ENCODE results near the gene DNAJB14. TPM values are rescaled to one million over a fixed set of nuclear protein-coding genes. Genes with fewer than 3 reads are reported as not detected.
A peak's percentile ranks its signal among the peaks of the same experiment; 100 is the strongest.

The DNAJB14 gene
- total and polyA plus RNA-seq, 2 experiments from 2014 or later, result 30.4 to 44.7 TPM

GRCh38 chr4:99859618-99860017 lies 86.8 kb downstream of the DNAJB14 start:
- in situ Hi-C loops (cut with MboI), result no loop called here
- DNase-seq, result no peak
- H3K9ac ChIP-seq, result no peak overlapping the region
- H3K9me2 ChIP-seq (ENCODE audit: insufficient read depth), result no peaks in the 10 kb centered on the region
- H4K20me1 ChIP-seq (ENCODE audit: insufficient read depth), result no peaks in the 10 kb centered on the region
- H2AFZ ChIP-seq, result no peak overlapping the region
- no peaks in the 10 kb centered on the region for H3K79me2 ChIP-seq (ENCODE audit: insufficient read depth)
- no peak overlapping the region for H3K4me2 ChIP-seq (ENCODE audit: unreplicated experiment)
- H3F3A ChIP-seq (ENCODE audit: insufficient read depth), result no peaks in the 10 kb centered on the region
- TF ChIP-seq EZH2phosphoT487 (IDR thresholded peaks at IDR 0.05; ENCODE audit: insufficient read depth, low read depth) (no peak), EZH2 (IDR thresholded peaks at IDR 0.05; ENCODE audit: insufficient read depth, poor library complexity, severe bottlenecking) (no peak)
- no peaks in the 10 kb centered on the region for H3K36me3 ChIP-seq (ENCODE audit: low read depth)
- WGBS, 2 experiments (ENCODE audit: low coverage in 1 of 2, low lambda C conversion rate in 2 of 2, missing lambda C conversion rate in 2 of 2), result 53 to 55% methylated on average over 2 of the region's 2 CpGs
- no peak overlapping the region for H3K27ac ChIP-seq
- H3K9me3 ChIP-seq (ENCODE audit: low read depth), result no peaks in the 10 kb centered on the region
- no peaks in the 10 kb centered on the region for H3K4me1 ChIP-seq (ENCODE audit: insufficient read depth)
- H3K27me3 ChIP-seq (replicated peaks; ENCODE audit: insufficient read depth), result 0 out of 2 replicates have a peak, but pooled peaks cover 9% of the 10 kb centered on the region
- H3K4me3 ChIP-seq, result no peak overlapping the region

GRCh38 chr4:99857307-99857706 lies 89.1 kb downstream of the DNAJB14 start:
- Histone ChIP-seq H3K36me3 (ENCODE audit: low read depth) (no peaks in the 10 kb centered on the region), H3K9ac (no peak overlapping the region), H3K4me3 (no peak overlapping the region), H3K4me1 (ENCODE audit: insufficient read depth) (no peaks in the 10 kb centered on the region), H2AFZ (no peak overlapping the region), H3K9me2 (ENCODE audit: insufficient read depth) (no peaks in the 10 kb centered on the region), H4K20me1 (ENCODE audit: insufficient read depth) (no peaks in the 10 kb centered on the region), H3K79me2 (ENCODE audit: insufficient read depth) (no peaks in the 10 kb centered on the region), H3K27ac (no peak overlapping the region), H3K4me2 (ENCODE audit: unreplicated experiment) (no peak overlapping the region), H3F3A (ENCODE audit: insufficient read depth) (no peaks in the 10 kb centered on the region), H3K9me3 (ENCODE audit: low read depth) (no peaks in the 10 kb centered on the region), H3K27me3 (replicated peaks; ENCODE audit: insufficient read depth) (0 out of 2 replicates have a peak, but pooled peaks cover 9% of the 10 kb centered on the region)
- in situ Hi-C loops (cut with MboI), result no loop called here
- TF ChIP-seq EZH2 (IDR thresholded peaks at IDR 0.05; ENCODE audit: insufficient read depth, poor library complexity, severe bottlenecking) (no peak), EZH2phosphoT487 (IDR thresholded peaks at IDR 0.05; ENCODE audit: insufficient read depth, low read depth) (no peak)
- DNase-seq, result no peak
- WGBS, 2 experiments (ENCODE audit: low coverage in 1 of 2, low lambda C conversion rate in 2 of 2, missing lambda C conversion rate in 2 of 2), result 19 to 25% methylated on average over 3 of the region's 3 CpGs

- Histone ChIP-seq H3F3A (ENCODE audit: insufficient read depth) (no peaks in the 10 kb centered on the region), H2AFZ (no peak overlapping the region), H4K20me1 (ENCODE audit: insufficient read depth) (no peaks in the 10 kb centered on the region), H3K27ac (no peak overlapping the region), H3K27me3 (replicated peaks; ENCODE audit: insufficient read depth) (0 out of 2 replicates have a peak, but pooled peaks cover 9% of the 10 kb centered on the region), H3K36me3 (ENCODE audit: low read depth) (no peaks in the 10 kb centered on the region), H3K9me3 (ENCODE audit: low read depth) (no peaks in the 10 kb centered on the region), H3K4me2 (ENCODE audit: unreplicated experiment) (no peak overlapping the region), H3K4me3 (no peak overlapping the region), H3K9ac (no peak overlapping the region), H3K4me1 (ENCODE audit: insufficient read depth) (no peaks in the 10 kb centered on the region), H3K9me2 (ENCODE audit: insufficient read depth) (no peaks in the 10 kb centered on the region), H3K79me2 (ENCODE audit: insufficient read depth) (no peaks in the 10 kb centered on the region)
- TF ChIP-seq EZH2 (IDR thresholded peaks at IDR 0.05; ENCODE audit: insufficient read depth, poor library complexity, severe bottlenecking) (no peak), EZH2phosphoT487 (IDR thresholded peaks at IDR 0.05; ENCODE audit: insufficient read depth, low read depth) (no peak)
- in situ Hi-C loops (cut with MboI), result no loop called here
- DNase-seq, result peak; percentile 73
- 33 to 42% methylated on average over 1 of the region's 1 CpG for WGBS, 2 experiments (ENCODE audit: low coverage in 1 of 2, low lambda C conversion rate in 2 of 2, missing lambda C conversion rate in 2 of 2)
These were observed 90.3 kb downstream of the DNAJB14 start for GRCh38 chr4:99856166-99856565.

GRCh38 chr4:99855678-99856077 lies 90.7 kb downstream of the DNAJB14 start:
- no peak overlapping the region for H3K4me3 ChIP-seq
- no peak overlapping the region for H2AFZ ChIP-seq
- H3K9me2 ChIP-seq (ENCODE audit: insufficient read depth), result no peaks in the 10 kb centered on the region
- WGBS, 2 experiments (ENCODE audit: low coverage in 1 of 2, low lambda C conversion rate in 2 of 2, missing lambda C conversion rate in 2 of 2), result 79 to 81% methylated on average over 1 of the region's 1 CpG
- no peaks in the 10 kb centered on the region for H3F3A ChIP-seq (ENCODE audit: insufficient read depth)
- H3K9me3 ChIP-seq (ENCODE audit: low read depth), result no peaks in the 10 kb centered on the region
- no peak for DNase-seq
- no peak for TF ChIP-seq EZH2 (IDR thresholded peaks at IDR 0.05; ENCODE audit: insufficient read depth, poor library complexity, severe bottlenecking)
- TF ChIP-seq EZH2phosphoT487 (IDR thresholded peaks at IDR 0.05; ENCODE audit: insufficient read depth, low read depth), result no peak
- no peaks in the 10 kb centered on the region for H3K4me1 ChIP-seq (ENCODE audit: insufficient read depth)
- H3K79me2 ChIP-seq (ENCODE audit: insufficient read depth), result no peaks in the 10 kb centered on the region
- 0 out of 2 replicates have a peak, but pooled peaks cover 9% of the 10 kb centered on the region for H3K27me3 ChIP-seq (replicated peaks; ENCODE audit: insufficient read depth)
- no peaks in the 10 kb centered on the region for H3K36me3 ChIP-seq (ENCODE audit: low read depth)
- no peak overlapping the region for H3K4me2 ChIP-seq (ENCODE audit: unreplicated experiment)
- H4K20me1 ChIP-seq (ENCODE audit: insufficient read depth), result no peaks in the 10 kb centered on the region
- in situ Hi-C loops (cut with MboI), result no loop called here
- H3K9ac ChIP-seq, result no peak overlapping the region
- no peak overlapping the region for H3K27ac ChIP-seq

- Histone ChIP-seq H3K4me1 (ENCODE audit: insufficient read depth) (no peaks in the 10 kb centered on the region), H3K79me2 (ENCODE audit: insufficient read depth) (no peaks in the 10 kb centered on the region), H3K9ac (no peak overlapping the region), H4K20me1 (ENCODE audit: insufficient read depth) (no peaks in the 10 kb centered on the region), H3K36me3 (ENCODE audit: low read depth) (no peaks in the 10 kb centered on the region), H3K9me2 (ENCODE audit: insufficient read depth) (no peaks in the 10 kb centered on the region), H3K4me3 (no peak overlapping the region), H2AFZ (no peak overlapping the region), H3F3A (ENCODE audit: insufficient read depth) (no peaks in the 10 kb centered on the region), H3K27ac (no peak overlapping the region), H3K9me3 (ENCODE audit: low read depth) (no peaks in the 10 kb centered on the region), H3K4me2 (ENCODE audit: unreplicated experiment) (no peak overlapping the region), H3K27me3 (replicated peaks; ENCODE audit: insufficient read depth) (no peaks in the 10 kb centered on the region)
- TF ChIP-seq EZH2 (IDR thresholded peaks at IDR 0.05; ENCODE audit: insufficient read depth, poor library complexity, severe bottlenecking), result no peak
- no peak for TF ChIP-seq EZH2phosphoT487 (IDR thresholded peaks at IDR 0.05; ENCODE audit: insufficient read depth, low read depth)
- in situ Hi-C loops (cut with MboI), result no loop called here
- no peak for DNase-seq
- 5 to 8% methylated on average over 1 of the region's 1 CpG for WGBS, 2 experiments (ENCODE audit: low coverage in 1 of 2, low lambda C conversion rate in 2 of 2, missing lambda C conversion rate in 2 of 2)
These were observed 92.4 kb downstream of the DNAJB14 start for GRCh38 chr4:99853999-99854398.

All from GM23248 (cell line).